NCI-H510A (cell line): Measurements from ENCODE around the gene SURF4.

Experiments used
- DNase-seq: peaks from one replicate; lab custom pipeline; 2025; lab: John Stamatoyannopoulos, UW

Gene SURF4

GRCh38 chr9:133375724-133376654 is at the start of gene SURF4, which contains the start of gene STKLD1:
Gene SURF4, minus strand, starts transcription at chr9:133376060. Its CDS starts 91 bp downstream, at chr9:133375969.
Gene STKLD1, plus strand, starts transcription at chr9:133376366. Its CDS starts 108 bp downstream, at chr9:133376474.
- DNase-seq: peak; percentile 92

DNA sequence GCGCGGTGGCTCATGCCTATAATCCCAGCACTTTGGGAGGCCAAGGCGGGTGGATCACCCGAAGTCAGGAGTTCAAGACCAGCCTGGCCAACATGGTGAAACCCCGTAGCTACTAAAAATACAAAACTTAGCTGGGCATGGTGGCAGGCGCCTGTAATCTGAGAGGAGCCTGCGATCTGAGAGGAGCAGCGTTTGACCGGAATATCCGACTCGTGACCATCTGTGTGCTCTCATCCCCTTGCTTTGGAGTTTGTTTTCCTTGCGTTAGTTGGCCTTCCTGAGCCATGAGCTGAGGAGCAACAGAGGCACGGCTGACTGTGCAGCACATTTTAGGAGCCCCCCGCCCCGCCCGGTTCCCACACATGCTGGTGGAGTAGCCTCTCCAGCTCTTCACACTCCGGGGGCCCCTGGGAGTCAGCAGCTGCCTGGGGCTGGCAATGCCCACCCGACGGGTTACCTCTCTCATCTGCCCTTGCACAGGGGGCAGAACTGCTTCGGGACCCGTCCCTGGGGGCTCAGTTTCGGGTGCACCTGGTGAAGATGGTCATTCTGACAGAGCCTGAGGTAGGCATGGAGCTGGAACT is 49.3 kb upstream of the SURF4 start:
- DNase-seq: no peak

DNA sequence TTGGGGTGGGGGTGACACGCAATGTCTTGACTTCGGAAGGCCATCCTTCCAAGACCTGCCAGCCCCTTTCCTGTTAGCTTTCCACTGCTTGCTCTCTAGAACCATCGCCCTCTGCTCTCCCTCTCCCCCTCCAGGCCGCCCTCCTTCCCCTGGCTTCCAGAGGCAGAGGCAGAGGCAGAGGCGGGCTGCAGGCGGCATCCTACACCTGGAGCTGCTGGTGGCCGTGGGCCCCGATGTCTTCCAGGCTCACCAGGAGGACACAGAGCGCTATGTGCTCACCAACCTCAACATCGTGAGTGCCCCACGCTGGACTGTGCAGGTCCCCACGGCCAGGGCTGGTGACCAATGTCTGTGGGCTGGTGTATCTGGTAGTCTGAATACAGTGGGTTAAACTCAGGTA is 48.3 kb upstream of the SURF4 start:
- DNase-seq: no peak

- DNase-seq: no peak
Measured at GRCh38 chr9:133423216-133423615, 47.4 kb upstream of the SURF4 start.

DNA sequence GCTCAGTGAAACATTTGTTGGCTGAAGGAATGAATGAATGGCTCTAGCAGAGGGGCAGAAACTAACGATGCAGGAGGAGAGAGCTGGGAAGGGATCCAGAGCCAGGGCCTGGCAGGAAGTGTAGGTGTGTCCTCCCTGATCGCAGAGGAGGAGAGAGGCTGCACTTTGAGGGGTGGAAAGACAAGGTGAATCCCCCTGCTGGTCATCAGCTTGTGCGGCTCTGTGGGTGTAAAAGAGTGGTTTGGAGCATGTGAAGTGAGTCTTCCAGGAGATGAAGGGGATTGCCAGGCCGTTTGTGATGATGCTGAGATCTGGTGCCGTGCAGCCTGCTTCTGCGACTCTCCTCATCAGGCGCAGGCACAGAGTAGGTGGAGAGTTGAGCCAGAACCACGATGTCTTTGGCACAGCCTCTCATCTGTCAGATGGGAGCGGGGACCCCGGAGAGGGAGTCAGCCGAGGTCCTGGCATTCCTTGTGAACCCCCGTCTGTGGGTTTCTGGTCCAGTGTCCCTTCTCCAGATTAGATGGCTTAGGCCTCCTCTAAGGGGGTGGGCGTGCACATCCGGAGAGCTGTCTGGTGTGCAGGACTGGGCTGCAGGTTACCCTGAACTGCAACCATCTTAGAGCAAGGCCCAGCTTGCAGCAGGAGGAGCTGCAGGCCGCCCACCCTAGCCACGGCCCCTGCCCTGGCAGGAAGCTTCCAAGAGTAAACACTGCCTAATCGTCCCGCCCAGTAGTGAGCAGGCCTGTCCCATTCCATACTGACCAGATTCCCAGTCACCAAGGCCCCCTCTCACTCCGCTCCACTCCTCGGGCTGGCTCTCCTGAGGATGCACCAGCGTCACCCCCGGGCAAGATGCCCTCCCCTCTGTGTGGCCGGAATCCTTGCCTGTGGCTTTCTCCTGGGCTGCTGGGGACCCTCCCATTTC is 46.0 kb upstream of the SURF4 start, which contains the start of gene ADAMTS13:
TSS of gene ADAMTS13 (plus strand) at position 753 of the 928 bp plus-strand sequence. CDS start at position 830, 77 bp downstream.
- no peak for DNase-seq

DNA sequence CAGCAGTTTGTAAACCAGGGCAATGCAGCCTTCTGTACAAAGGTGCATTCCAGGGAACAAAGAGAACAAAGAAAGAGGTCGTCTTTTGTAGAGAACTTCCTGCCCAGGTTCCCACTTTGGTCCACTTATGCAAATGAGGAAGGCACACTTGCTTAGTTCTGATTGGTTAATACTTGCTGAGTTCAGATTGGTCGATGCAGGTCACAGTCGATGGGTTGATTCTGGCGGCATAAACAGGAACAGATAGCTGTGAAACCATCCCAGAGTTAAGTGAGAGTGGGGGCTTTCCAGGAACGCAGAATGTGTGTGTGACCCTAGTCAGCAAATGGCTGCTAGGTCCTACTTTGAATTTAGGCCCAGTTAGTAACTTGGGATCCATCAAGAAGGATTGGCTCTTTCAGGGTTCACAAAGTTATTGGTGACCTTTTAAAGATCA is 44.5 kb upstream of the SURF4 start:
- no peak for DNase-seq

DNA sequence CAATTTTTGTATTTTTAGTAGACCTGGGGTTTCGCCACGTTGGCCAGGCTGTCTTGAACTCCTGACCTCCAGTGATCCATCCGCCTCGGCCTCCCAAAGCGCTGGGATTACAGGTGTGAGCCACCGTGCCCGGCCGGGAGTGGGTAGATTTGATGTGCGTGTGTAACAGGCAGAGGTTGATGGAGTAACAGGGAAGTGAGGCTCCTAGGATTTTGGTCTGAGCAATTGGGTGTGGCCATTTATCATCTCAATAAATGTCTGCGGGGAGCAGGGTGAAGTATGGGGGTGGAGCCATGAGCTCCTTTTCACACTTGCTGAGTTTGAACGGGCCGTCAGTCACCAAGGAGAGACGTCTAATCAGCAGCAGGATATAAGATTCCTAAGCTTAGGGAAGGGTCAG is 43.1 kb upstream of the SURF4 start:
- no peak for DNase-seq

DNA sequence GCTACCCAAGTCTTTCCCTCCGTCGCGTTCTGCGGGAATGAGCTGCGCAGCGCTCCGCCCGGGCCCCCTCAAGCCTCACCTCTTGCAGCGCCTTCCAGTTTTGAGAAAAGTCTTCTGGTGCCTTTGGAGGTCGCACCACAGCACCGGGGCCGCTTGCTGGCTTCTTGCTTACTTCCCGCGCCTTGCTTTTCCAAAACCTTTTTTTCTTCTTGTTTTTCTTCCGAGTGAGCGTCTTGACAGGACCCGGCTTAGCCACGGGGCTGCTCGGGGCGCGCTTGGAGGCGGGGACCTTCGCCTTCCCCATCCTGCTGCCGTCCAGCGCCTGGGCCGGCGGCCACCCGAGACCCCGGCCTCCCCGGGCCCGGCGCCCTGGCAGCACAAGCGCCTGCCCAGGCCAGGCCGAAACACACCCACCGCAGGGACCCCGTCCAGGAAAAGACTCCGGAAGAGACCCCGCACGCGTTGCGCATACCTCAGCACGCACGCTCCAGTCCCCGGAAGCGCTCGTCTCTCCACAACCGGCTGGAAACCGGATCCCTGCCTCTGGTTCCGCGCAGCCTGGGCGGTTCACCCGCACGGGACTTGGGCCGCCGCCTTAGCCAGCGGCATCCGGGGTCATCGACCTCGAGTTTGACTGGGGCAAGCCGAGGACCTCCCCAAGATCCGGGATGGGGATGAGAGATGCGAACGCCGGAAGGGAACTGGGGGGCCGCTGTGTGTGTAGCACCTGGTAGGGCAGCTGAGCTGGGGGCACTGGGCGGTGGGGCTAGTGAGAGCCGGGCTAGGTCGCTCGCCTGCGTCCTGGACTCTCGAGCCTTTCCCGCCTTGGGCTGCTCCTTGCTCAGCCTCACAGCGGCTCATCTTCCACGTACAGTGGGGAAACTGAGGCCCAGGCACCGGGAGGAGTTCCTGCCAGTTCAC is 41.9 kb upstream of the SURF4 start, which contains the start of gene REXO4:
TSS of gene REXO4 (minus strand) at position 470 of the 921 bp plus-strand sequence. CDS start at position 304, 166 bp downstream.
- DNase-seq: peak; percentile 85

DNA sequence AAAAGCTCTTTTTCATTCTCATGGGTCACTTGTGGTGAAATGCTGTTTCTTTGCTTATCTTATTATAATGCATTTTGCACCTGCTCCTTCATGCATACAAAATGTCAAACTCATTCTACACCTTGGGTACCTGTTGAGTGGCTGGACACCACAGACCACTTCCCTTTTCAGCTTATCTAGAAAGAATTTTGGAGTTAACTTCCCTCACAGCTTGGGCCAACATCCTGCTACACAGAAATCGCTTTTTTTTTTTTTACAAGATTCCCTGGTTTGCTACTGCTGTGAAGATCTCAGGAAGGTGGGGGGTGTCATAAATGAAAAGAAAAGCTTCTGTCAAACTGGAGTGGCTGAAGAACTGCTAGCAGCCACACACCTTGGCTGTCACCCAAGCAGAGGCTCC is 39.3 kb upstream of the SURF4 start:
- no peak for DNase-seq

DNA sequence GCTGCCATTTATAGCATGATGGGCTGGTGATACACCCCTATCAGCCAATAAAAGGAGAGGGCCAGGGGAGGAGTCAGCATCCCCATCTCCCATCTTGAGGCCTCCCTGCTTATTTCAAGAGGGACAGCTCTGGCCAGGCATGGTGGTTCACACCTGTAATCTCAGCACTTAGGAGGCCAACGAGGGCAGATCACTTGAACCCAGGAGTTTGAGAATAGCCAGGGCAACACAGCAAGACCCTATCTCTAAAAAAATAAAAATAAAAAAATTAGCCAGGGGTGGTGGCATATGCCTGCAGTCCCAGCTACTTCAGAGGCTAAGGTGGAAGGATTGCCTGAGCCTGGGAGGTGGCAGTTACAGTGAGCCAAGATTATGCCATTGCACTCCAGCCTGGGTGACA is 32.2 kb upstream of the SURF4 start:
- no peak for DNase-seq

DNA sequence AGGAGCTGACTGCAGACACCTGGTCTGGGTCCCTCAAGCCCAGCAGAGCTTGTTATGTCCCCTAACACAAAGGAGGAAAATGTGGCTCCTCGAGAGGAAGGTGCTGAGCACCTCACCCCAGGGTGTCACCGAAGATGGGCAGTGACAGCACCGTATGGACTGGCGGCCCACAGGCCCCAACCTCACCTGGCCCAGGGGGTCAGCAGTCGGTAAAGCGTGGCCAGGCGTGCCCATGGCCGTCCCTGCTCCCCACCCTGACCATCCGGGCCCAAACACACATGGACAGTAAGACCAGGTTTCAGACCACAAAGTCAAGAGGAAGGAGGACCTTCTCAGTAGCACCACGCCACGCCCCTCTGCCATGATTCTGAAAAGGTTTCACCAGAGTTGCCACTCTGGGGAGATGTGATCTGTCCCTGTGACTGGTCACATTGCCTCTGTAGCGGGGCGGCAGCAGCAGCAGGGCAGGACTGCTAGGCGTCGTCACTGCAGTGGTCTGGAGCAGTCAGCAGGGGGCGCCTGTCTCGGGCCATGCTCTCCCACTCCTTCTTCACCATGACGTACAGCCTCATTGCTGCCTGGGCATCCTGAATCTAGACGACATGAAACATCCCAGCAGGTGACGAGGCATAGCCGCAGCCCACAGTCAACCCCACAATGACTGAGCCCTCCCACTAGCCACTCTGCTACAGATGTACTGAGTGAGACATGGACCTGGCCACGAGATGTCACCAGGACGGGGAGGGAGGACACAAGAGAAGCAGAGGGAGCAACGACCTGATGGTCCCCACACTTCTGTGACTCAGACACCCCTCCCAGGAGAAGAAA is 30.8 kb upstream of the SURF4 start:
- DNase-seq: peak; percentile 24

- DNase-seq: no peak
Measured at GRCh38 chr9:133405508-133406438, 29.9 kb upstream of the SURF4 start.

DNA sequence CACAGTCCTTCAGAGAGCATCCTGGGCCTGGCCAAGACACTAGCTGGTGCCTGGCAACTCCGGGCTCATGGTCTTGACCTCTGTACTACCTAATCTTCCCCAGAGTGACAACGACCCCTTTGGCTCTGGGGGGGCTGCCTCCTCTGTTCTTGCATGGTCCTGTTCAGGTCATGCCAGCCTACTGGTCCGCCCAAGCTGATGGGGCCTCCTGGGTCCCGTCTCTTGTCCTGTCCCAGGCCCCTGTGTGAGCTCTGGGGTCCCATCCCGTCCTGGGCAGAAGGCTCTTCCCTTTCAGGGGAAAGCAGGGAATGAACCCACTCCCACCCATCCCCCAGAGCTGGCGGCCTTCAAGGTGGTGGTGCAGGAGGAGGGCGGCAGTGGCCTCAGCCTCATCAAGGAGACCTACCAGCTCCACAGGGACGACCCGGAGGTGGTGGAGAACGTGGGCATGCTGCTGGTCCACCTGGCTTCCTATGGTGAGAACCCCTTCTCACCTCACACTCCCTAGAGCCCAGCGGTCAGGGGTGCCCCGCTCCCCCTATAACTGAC is 28.7 kb upstream of the SURF4 start:
- DNase-seq: no peak

GRCh38 chr9:133403766-133404453 is 28.1 kb upstream of the SURF4 start:
- no peak for DNase-seq

- DNase-seq: no peak
Measured at GRCh38 chr9:133402689-133403088, 26.8 kb upstream of the SURF4 start.

- DNase-seq: no peak
Measured at GRCh38 chr9:133401588-133401987, 25.7 kb upstream of the SURF4 start.

- no peak for DNase-seq
Measured at GRCh38 chr9:133400292-133400691, 24.4 kb upstream of the SURF4 start.

GRCh38 chr9:133397895-133398294 is 22.0 kb upstream of the SURF4 start:
- no peak for DNase-seq
